GM11168 (cell line): ENCODE results near the gene KCTD6.
"Not testable (repeated sequence)": the region's sequence is repeated elsewhere in the genome, so short reads cannot be mapped to it uniquely, and the experiment has no call there.

Experiments used
- in situ Hi-C: fragments of 300-500 bp; cut with MboI; formaldehyde crosslinking; loops from one replicate; pipeline ENCODE4 v1.12.0; 2022; ENCODE audit warnings: low sequenced_read_pairs; ENCODE audit not compliant: unreplicated experiment

Gene KCTD6

GRCh38 chr3:58521917-58522631, 30.2 kb downstream of the KCTD6 start:
- in situ Hi-C loops, result no loop called here

GRCh38 chr3:58522759-58523425, 31.0 kb downstream of the KCTD6 start:
- in situ Hi-C loops, result no loop called here

DNA sequence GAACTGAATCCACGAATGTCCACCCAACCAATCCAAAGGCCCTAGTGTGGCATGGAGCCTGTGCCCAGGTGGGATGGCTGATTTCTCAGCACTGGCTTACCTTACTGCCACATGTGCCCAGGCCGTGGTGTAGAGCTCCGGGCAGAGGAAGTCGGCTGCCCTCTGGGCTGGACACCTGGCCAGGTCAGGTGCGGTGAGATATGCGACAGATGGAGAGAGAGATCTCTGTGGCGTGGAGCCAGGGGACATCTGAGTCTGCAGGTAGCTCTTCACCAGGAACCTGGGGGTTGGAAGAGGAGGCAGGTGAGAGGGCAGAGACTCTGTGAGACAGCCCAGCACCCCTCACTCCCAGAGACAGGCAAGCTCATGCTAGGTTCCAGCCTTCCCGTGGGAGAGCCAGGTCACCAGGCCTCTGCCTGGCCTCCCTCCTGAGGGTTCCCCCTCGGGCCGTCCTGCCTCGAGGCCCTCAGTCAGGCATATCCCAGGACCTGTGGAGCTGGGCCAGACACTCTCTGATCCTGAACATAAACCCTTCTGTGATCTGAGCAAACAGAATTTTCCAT, 32.5 kb downstream of the KCTD6 start:
- in situ Hi-C loops, result no loop called here

DNA sequence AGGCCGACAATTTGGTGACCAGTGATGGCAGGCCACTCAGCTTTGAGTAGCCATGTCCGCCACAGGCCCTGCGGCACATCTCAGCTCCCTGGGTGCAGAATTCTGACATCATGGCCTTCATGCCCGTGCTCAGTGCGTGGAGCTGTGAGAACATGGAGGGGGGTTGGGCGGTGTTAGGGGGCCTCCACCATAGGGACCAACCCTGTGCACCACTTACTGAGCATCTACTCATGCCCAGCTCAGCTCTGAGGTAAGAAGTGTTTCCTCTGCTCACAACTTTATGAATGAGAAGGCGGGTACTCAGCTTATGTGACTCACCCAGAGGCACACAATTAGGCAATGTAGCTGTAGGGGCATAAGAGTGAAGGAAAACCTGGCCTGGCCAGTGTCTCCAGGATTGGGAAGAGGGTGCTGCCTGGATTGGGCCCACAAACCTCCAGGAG, 34.6 kb downstream of the KCTD6 start:
- in situ Hi-C loops, result no loop called here

GRCh38 chr3:58527440-58527839, 35.5 kb downstream of the KCTD6 start:
- in situ Hi-C loops, result not testable (repeated sequence)

GRCh38 chr3:58528629-58529028, 36.7 kb downstream of the KCTD6 start:
- in situ Hi-C loops, result no loop called here

- in situ Hi-C loops, result loop anchor here (10.0 kb wide), 1 partner anchor 205 kb away; no protein-coding TSS in a partner anchor
Observed at GRCh38 chr3:58529516-58530353, 37.8 kb downstream of the KCTD6 start.

DNA sequence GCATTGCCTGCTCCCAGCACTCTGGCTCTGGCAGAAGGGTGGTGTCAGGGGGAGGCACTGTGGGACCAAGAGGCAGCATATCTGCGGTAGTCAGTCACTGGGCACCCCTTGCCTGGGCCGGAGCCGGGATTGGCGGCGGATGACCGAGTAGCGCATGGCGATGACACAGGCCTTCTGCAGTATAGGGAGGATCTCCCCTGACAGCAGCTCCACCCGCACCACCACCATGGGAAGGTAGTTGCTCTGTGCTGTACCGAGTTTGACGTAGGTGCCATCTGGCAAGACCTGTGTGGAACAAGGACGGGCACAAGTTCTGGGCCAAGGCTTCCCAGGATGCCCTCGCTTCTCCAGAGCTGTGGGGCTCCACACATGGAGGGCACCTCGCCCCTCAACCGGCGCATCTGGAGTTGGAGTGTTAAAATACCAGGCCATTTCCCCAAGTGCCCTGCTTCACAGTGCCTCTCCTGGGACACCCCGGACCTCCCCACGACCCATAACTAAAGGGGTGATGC, 38.5 kb downstream of the KCTD6 start:
- in situ Hi-C loops, result loop anchor here (10.0 kb wide), 1 partner anchor 206 kb away; no protein-coding TSS in a partner anchor

DNA sequence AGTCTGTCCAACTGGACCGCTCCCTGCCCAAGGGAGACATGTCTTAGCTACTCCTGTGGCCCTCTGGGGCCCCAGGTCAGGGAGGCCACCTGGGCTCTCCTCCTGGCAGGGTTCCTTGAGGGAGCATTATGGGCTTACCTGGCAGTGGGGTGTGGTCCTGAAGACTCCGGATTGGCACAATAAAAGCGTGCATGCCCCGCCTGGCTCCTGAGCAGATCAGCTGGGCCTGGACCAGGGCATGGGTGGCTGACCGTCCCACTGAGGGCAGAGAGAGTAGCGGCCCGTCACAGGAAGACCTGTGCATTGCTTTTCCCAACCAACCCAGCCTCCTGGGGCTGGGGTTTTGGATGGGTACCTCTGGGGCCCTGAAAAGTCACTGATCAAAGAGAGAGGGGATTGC, 39.7 kb downstream of the KCTD6 start:
- in situ Hi-C loops, result loop anchor here (10.0 kb wide), 1 partner anchor 207 kb away; no protein-coding TSS in a partner anchor

GRCh38 chr3:58531956-58532355, 40.1 kb downstream of the KCTD6 start:
- in situ Hi-C loops, result loop anchor here (10.0 kb wide), 1 partner anchor 207 kb away; no protein-coding TSS in a partner anchor

- in situ Hi-C loops, result loop anchor here (10.0 kb wide), 1 partner anchor 208 kb away; no protein-coding TSS in a partner anchor
Observed at GRCh38 chr3:58532794-58533220, 40.9 kb downstream of the KCTD6 start.

GRCh38 chr3:58534592-58535494, 42.9 kb downstream of the KCTD6 start:
- in situ Hi-C loops, result loop anchor here (10.0 kb wide), 1 partner anchor 210 kb away; no protein-coding TSS in a partner anchor

- in situ Hi-C loops, result loop anchor here (10.0 kb wide), 1 partner anchor 211 kb away; no protein-coding TSS in a partner anchor
Observed at GRCh38 chr3:58535531-58536500, 43.9 kb downstream of the KCTD6 start.

GRCh38 chr3:58536501-58537411, 44.9 kb downstream of the KCTD6 start, which contains the start of gene ACOX2:
TSS of gene ACOX2 (minus strand) at chr3:58537190. CDS start at chr3:58535106, 2,084 bp downstream.
- in situ Hi-C loops, result loop anchor here (10.0 kb wide), 1 partner anchor 212 kb away; no protein-coding TSS in a partner anchor

DNA sequence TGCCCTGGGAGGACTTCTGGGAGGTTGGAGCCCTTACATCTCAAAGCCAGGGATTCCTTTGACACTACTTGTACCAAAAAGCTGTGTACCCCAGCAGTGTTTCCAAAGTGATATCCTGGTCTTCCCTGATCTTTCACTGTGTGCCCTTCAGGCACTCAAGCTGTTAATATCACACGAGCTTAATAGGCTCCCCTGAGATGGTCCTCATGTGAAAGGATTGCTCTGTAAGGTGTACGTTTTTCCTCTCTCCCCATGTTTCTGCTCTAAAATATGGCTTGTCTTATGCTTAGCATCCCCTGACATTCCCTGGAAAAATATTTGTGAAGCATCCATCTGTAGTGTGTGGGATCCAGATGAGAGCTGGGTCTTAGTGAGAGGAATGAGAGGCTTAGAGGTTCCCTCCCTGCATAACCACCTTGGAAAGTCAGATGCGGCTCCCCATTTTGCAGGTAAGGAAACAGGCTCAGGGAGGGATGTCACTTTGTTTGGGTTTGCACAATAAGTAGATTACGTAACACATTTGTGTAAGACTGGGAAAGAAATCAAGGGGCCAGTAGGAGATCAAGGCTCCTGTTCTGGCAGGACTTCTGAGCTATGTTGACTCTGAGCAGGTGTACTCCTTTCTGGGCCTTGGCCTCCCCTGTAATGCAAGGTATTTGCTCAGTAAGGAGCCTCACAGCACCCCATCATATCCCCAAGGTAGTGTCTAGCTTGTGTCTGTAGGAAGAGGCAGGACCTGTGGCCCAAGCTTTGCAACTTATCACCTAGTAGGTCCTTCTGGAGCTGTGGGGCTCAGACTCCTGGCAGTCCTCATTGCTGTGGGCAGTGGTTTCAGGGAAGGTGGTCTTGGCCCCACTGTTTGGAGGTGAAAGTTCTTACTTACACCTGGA, 45.8 kb downstream of the KCTD6 start:
- in situ Hi-C loops, result loop anchor here (10.0 kb wide), 1 partner anchor 213 kb away; no protein-coding TSS in a partner anchor
